ENCODE measurements around the gene TESK2. TPM values are rescaled to one million over a fixed set of nuclear protein-coding genes. Genes with fewer than 3 reads are reported as not detected.

Gene TESK2
- total RNA-seq, 1 donor from 2014 or later, result 13.5 TPM

GRCh38 chr1:45383191-45383590 lies 107.8 kb downstream of the TESK2 start:
- no peak for DNase-seq (ENCODE audit: extremely low spot score in 2 of 2)
- no peak overlapping the region for H3K27ac ChIP-seq
- no peaks in the 10 kb centered on the region for H3K9me3 ChIP-seq
- H3K4me1 ChIP-seq, result no peaks in the 10 kb centered on the region
- no peaks in the 10 kb centered on the region for H3K27me3 ChIP-seq
- TF ChIP-seq POLR2AphosphoS5 (IDR thresholded peaks at IDR 0.05; ENCODE audit: insufficient read depth in 1 of 2, low read depth in 1 of 2) (no peak), CTCF (IDR thresholded peaks at IDR 0.05) (no peak), POLR2A (IDR thresholded peaks at IDR 0.05) (no peak)
- H3K4me3 ChIP-seq, result no peak overlapping the region
- no peaks in the 10 kb centered on the region for H3K36me3 ChIP-seq
- intact Hi-C loops (cut with DNase I), result no loop called here

- H3K4me3 ChIP-seq, result no peak overlapping the region
These were observed 109.7 kb downstream of the TESK2 start for GRCh38 chr1:45381243-45381642.

GRCh38 chr1:45380730-45381129 lies 110.2 kb downstream of the TESK2 start:
- Histone ChIP-seq H3K9me3 (no peaks in the 10 kb centered on the region), H3K36me3 (no peaks in the 10 kb centered on the region), H3K4me3 (no peak overlapping the region), H3K27me3 (no peaks in the 10 kb centered on the region), H3K27ac (no peak overlapping the region), H3K4me1 (no peaks in the 10 kb centered on the region)
- DNase-seq (ENCODE audit: extremely low spot score in 2 of 2), result no peak
- intact Hi-C loops (cut with DNase I), result no loop called here
- TF ChIP-seq POLR2A (IDR thresholded peaks at IDR 0.05), result no peak
- TF ChIP-seq CTCF (IDR thresholded peaks at IDR 0.05), result no peak
- TF ChIP-seq POLR2AphosphoS5 (IDR thresholded peaks at IDR 0.05; ENCODE audit: insufficient read depth in 1 of 2, low read depth in 1 of 2), result no peak

More at GRCh38 chr1:45381243-45381642, 109.7 kb downstream of the TESK2 start:
- intact Hi-C loops (cut with DNase I), result no loop called here
- no peak for TF ChIP-seq POLR2AphosphoS5 (IDR thresholded peaks at IDR 0.05; ENCODE audit: insufficient read depth in 1 of 2, low read depth in 1 of 2)
- TF ChIP-seq CTCF (IDR thresholded peaks at IDR 0.05), result no peak
- TF ChIP-seq POLR2A (IDR thresholded peaks at IDR 0.05), result no peak
- no peak for DNase-seq (ENCODE audit: extremely low spot score in 2 of 2)
- Histone ChIP-seq H3K9me3 (no peaks in the 10 kb centered on the region), H3K27me3 (no peaks in the 10 kb centered on the region), H3K4me1 (no peaks in the 10 kb centered on the region), H3K27ac (no peak overlapping the region), H3K36me3 (no peaks in the 10 kb centered on the region)

GRCh38 chr1:45380125-45380524 lies 110.8 kb downstream of the TESK2 start:
- peaks cover 4% of the 10 kb centered on the region for H3K4me1 ChIP-seq
- TF ChIP-seq CTCF (IDR thresholded peaks at IDR 0.05) (no peak), POLR2AphosphoS5 (IDR thresholded peaks at IDR 0.05; ENCODE audit: insufficient read depth in 1 of 2, low read depth in 1 of 2) (no peak), POLR2A (IDR thresholded peaks at IDR 0.05) (no peak)
- H3K27ac ChIP-seq, result no peak overlapping the region
- H3K27me3 ChIP-seq, result no peaks in the 10 kb centered on the region
- intact Hi-C loops (cut with DNase I), result no loop called here
- DNase-seq (ENCODE audit: extremely low spot score in 2 of 2), result no peak
- H3K9me3 ChIP-seq, result no peaks in the 10 kb centered on the region
- no peaks in the 10 kb centered on the region for H3K36me3 ChIP-seq
- no peak overlapping the region for H3K4me3 ChIP-seq

- TF ChIP-seq POLR2AphosphoS5 (IDR thresholded peaks at IDR 0.05; ENCODE audit: insufficient read depth in 1 of 2, low read depth in 1 of 2), result no peak
- no peak for TF ChIP-seq POLR2A (IDR thresholded peaks at IDR 0.05)
- TF ChIP-seq CTCF (IDR thresholded peaks at IDR 0.05), result no peak
- H3K4me3 ChIP-seq, result no peak overlapping the region
- H3K4me1 ChIP-seq, result peaks cover 4% of the 10 kb centered on the region
- H3K27ac ChIP-seq, result no peak overlapping the region
- no peak for DNase-seq (ENCODE audit: extremely low spot score in 2 of 2)
- H3K36me3 ChIP-seq, result no peaks in the 10 kb centered on the region
- intact Hi-C loops (cut with DNase I), result no loop called here
- no peaks in the 10 kb centered on the region for H3K27me3 ChIP-seq
- H3K9me3 ChIP-seq, result no peaks in the 10 kb centered on the region
These were observed 111.4 kb downstream of the TESK2 start for GRCh38 chr1:45379524-45379923.
